ENCODE measurements around the gene ZNF581. TPM values are rescaled to one million over a fixed set of nuclear protein-coding genes. Genes with fewer than 3 reads are reported as not detected.

ZNF581 gene
- total RNA-seq, 1 donor from 2014 or later, result 30.0 TPM

DNA sequence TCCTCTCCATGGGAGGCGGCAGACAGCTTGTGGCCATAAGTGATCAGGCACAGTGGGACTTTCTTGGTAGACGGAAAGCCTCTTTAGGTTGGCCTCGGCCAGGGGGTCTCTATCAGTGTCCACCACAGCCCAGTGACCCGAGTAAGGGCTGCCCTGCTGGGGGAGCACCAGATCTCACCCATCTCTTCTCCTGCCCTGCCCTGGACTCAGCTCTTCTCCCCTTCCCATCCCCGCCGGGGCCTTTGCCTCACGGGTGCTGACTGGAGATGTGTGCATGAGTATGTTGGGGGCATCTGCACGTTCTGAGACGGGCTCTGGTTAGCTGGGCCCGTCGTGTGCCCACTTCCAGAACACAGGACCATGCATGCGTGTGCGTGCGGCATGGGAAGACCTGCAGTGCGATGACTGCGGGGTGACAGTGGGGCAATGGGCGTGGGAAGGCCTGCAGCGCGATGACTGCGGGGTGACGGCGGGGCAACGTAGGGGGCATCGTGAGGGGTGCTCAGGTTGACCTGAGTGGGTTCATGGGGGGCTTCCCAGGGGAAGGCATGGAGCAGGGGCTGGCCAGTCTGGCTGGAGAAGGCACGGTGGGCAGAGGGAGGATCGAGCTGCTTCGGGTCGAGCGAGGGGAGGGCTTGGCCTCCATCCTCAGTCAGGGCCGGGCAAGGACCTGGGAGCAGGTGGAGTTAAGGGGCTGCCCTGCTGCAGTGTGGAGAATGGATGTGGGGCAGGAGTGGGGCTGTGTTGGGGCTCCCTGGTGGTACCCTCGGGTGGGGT is 47.5 kb downstream of the ZNF581 start:
- Histone ChIP-seq H3K27ac (ENCODE audit: low read depth, low read length) (no peak overlapping the region), H3K9ac (ENCODE audit: low read length) (no peak overlapping the region), H3K9me3 (ENCODE audit: insufficient read depth, low read depth, low read length) (no peaks in the 10 kb centered on the region), H3K27me3 (ENCODE audit: insufficient read depth, low read length) (no peaks in the 10 kb centered on the region), H3K36me3 (ENCODE audit: insufficient read depth, low read length) (no peaks in the 10 kb centered on the region), H3K4me1 (ENCODE audit: insufficient read depth, low read length) (no peaks in the 10 kb centered on the region), H3K4me2 (ENCODE audit: low read length) (no peak overlapping the region), H3K79me2 (ENCODE audit: insufficient read depth, low read length) (peaks cover 25% of the 10 kb centered on the region), H4K20me1 (ENCODE audit: insufficient read depth, low read length) (peaks cover 36% of the 10 kb centered on the region), H2AFZ (ENCODE audit: low read depth, low read length) (no peak overlapping the region), H3K4me3 (ENCODE audit: insufficient read depth, low read depth, low read length) (no peak overlapping the region)
- peaks cover 6% of the 10 kb centered on the region for H3K36me3 Mint-ChIP-seq (ENCODE audit: low read depth, unreplicated experiment)
- H3K27ac Mint-ChIP-seq (ENCODE audit: unreplicated experiment), result no peak overlapping the region
- H3K4me1 Mint-ChIP-seq (ENCODE audit: low read depth, unreplicated experiment), result peaks cover 9% of the 10 kb centered on the region
- TF ChIP-seq EZH2 (IDR thresholded peaks at IDR 0.05; ENCODE audit: insufficient read depth, low read length), result no peak
- TF ChIP-seq, protein P1, sequence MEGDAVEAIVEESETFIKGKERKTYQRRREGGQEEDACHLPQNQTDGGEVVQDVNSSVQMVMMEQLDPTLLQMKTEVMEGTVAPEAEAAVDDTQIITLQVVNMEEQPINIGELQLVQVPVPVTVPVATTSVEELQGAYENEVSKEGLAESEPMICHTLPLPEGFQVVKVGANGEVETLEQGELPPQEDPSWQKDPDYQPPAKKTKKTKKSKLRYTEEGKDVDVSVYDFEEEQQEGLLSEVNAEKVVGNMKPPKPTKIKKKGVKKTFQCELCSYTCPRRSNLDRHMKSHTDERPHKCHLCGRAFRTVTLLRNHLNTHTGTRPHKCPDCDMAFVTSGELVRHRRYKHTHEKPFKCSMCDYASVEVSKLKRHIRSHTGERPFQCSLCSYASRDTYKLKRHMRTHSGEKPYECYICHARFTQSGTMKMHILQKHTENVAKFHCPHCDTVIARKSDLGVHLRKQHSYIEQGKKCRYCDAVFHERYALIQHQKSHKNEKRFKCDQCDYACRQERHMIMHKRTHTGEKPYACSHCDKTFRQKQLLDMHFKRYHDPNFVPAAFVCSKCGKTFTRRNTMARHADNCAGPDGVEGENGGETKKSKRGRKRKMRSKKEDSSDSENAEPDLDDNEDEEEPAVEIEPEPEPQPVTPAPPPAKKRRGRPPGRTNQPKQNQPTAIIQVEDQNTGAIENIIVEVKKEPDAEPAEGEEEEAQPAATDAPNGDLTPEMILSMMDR (IDR thresholded peaks at IDR 0.05; ENCODE audit: insufficient read depth, low read depth, low read length), result no peak
- no peak overlapping the region for H3K4me3 Mint-ChIP-seq (ENCODE audit: unreplicated experiment)
- H3K9me3 Mint-ChIP-seq (ENCODE audit: unreplicated experiment), result no peaks in the 10 kb centered on the region
- DNase-seq (ENCODE audit: low read depth) (no peak), FAIRE-seq (no peak)
- no peaks in the 10 kb centered on the region for H3K27me3 Mint-ChIP-seq (ENCODE audit: low read depth, unreplicated experiment)

DNA sequence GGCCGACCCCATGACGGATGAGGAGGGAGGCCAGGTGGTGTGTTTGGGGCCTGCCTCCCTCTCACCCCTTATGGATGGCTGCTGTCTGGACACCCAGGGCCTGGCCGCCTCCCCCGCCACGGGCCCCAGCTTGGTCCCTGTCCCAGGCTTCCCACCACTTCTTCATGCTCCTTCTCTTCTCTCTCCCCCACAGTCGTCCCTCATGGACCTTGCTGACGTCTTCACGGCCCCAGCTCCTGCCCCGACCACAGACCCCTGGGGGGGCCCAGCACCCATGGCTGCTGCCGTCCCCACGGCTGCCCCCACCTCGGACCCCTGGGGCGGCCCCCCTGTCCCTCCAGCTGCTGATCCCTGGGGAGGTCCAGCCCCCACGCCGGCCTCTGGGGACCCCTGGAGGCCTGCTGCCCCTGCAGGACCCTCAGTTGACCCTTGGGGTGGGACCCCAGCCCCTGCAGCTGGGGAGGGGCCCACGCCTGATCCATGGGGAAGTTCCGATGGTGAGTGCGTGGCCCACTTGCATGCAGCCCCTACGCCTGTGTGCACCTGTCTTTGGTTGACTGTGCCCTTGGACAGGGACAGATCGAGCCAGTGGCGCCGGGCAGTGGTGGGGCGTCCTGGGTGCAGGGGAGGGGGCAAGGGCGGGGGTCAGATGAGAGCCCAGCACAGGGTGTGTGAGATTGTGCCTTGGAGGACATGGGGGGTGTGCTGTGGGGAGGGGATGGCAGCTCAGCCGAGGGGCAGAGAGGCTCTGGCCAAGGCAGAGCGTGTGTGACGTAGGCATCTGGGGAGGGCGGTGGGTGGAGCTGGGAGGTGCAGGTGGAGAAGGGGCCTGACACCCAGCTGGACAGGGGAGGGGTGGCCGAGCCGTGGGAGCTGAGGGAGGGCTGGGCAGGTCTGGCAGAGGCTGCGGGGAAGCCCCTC is 48.4 kb downstream of the ZNF581 start:
- Histone ChIP-seq H3K4me1 (ENCODE audit: insufficient read depth, low read length) (no peaks in the 10 kb centered on the region), H3K9me3 (ENCODE audit: insufficient read depth, low read depth, low read length) (no peaks in the 10 kb centered on the region), H3K9ac (ENCODE audit: low read length) (no peak overlapping the region), H4K20me1 (ENCODE audit: insufficient read depth, low read length) (peaks cover 27% of the 10 kb centered on the region), H2AFZ (ENCODE audit: low read depth, low read length) (no peak overlapping the region), H3K4me2 (ENCODE audit: low read length) (no peak overlapping the region), H3K27ac (ENCODE audit: low read depth, low read length) (no peak overlapping the region), H3K79me2 (ENCODE audit: insufficient read depth, low read length) (peaks cover 17% of the 10 kb centered on the region), H3K4me3 (ENCODE audit: insufficient read depth, low read depth, low read length) (no peak overlapping the region), H3K27me3 (ENCODE audit: insufficient read depth, low read length) (no peaks in the 10 kb centered on the region), H3K36me3 (ENCODE audit: insufficient read depth, low read length) (peaks cover 2% of the 10 kb centered on the region)
- Mint-ChIP-seq H3K27ac (ENCODE audit: unreplicated experiment) (no peak overlapping the region), H3K4me1 (ENCODE audit: low read depth, unreplicated experiment) (peaks cover 5% of the 10 kb centered on the region), H3K9me3 (ENCODE audit: unreplicated experiment) (no peaks in the 10 kb centered on the region), H3K36me3 (ENCODE audit: low read depth, unreplicated experiment) (peaks cover 10% of the 10 kb centered on the region), H3K27me3 (ENCODE audit: low read depth, unreplicated experiment) (no peaks in the 10 kb centered on the region), H3K4me3 (ENCODE audit: unreplicated experiment) (no peak overlapping the region)
- DNase-seq (ENCODE audit: low read depth) (no peak), FAIRE-seq (no peak)
- TF ChIP-seq, protein P1 (IDR thresholded peaks at IDR 0.05; ENCODE audit: insufficient read depth, low read depth, low read length), result no peak
- no peak for TF ChIP-seq EZH2 (IDR thresholded peaks at IDR 0.05; ENCODE audit: insufficient read depth, low read length)
